ENCODE data around the gene PSMD13.

DNA sequence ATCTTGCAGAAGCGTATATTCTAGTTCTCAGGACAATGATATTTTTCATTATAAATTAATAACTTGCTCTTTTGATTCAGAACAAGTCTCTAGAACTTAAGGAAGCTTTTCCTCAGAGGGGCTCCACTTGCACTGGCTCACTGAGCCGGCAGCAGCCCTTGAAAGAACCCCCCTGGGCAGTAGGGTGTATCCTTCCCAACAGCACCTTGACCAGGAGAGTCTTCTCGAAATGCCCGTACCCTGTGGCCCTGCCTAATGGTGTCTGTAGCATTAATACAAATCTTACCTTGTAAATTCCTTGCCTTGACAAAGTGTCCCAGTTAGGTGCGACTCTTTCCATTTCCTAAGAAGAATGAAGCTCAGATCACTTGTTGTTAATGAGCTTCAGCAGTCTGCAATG is 13.5 kb downstream of the PSMD13 start:
- TF ChIP-seq, protein P1, sequence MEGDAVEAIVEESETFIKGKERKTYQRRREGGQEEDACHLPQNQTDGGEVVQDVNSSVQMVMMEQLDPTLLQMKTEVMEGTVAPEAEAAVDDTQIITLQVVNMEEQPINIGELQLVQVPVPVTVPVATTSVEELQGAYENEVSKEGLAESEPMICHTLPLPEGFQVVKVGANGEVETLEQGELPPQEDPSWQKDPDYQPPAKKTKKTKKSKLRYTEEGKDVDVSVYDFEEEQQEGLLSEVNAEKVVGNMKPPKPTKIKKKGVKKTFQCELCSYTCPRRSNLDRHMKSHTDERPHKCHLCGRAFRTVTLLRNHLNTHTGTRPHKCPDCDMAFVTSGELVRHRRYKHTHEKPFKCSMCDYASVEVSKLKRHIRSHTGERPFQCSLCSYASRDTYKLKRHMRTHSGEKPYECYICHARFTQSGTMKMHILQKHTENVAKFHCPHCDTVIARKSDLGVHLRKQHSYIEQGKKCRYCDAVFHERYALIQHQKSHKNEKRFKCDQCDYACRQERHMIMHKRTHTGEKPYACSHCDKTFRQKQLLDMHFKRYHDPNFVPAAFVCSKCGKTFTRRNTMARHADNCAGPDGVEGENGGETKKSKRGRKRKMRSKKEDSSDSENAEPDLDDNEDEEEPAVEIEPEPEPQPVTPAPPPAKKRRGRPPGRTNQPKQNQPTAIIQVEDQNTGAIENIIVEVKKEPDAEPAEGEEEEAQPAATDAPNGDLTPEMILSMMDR (IDR thresholded peaks at IDR 0.05; ENCODE audit: low read depth, low read length, poor library complexity, severe bottlenecking) = no peak
- no peak for TF ChIP-seq EZH2phosphoT487 (IDR thresholded peaks at IDR 0.05; ENCODE audit: borderline replicate concordance, low read length)
